Esophagus squamous epithelium (tissue), 4 donors: ENCODE measurements around the gene PTMA.

ENCODE experiments used
- CTCF ChIP-seq, 6 experiments: fragments of 450-650 bp in 4 of 6; fragments of 200-600 bp in 2 of 6; sonication (generic) in 2 of 6; IDR thresholded peaks; one replicate each; pipeline ENCODE4 v1.5.1; 2016 to 2019; ENCODE audit warnings: antibody characterized with exemption in 6 of 6, mild to moderate bottlenecking in 4 of 6, moderate library complexity in 4 of 6
- POLR2A ChIP-seq, 4 donors: fragments of 450-650 bp; IDR thresholded peaks; one replicate each; pipeline ENCODE4 v1.6.1; 2017; ENCODE audit warnings: antibody characterized with exemption in 4 of 4, mild to moderate bottlenecking in 4 of 4, moderate library complexity in 3 of 4

DNA sequence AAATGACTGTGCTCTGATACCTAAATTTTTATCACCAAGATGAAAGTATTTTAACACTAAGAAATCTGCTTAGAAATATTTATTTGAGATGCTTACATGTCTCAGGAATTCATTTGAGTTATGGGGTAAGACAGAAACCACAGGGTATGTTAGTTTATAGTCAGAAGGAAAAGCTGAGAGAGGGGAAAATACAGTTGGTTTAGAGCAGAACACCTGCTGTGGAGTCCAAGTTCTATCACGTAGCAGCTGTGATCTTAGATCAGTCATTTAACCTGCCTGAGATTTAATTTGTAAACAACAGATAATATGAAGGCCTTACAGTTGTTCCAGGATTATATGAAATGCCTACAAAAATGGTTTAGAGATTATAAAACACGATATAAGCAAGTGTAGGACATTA lies 43.7 kb downstream of the PTMA start:
- no peak for TF ChIP-seq CTCF (IDR thresholded peaks at IDR 0.05)
- TF ChIP-seq POLR2A (IDR thresholded peaks at IDR 0.05), result no peak
